CD14-positive monocyte (primary cell): ENCODE measurements around the gene MYO1D. TPM values are rescaled to one million over a fixed set of nuclear protein-coding genes. Genes with fewer than 3 reads are reported as not detected.
"Not testable (repeated sequence)": the region's sequence is repeated elsewhere in the genome, so short reads cannot be mapped to it uniquely, and the experiment has no call there.

Experiments used
- DNase-seq, 3 donors: peaks; one replicate each; pipeline ENCODE4 v3.0.0-alpha.2; 2011 to 2022
- H2AFZ ChIP-seq: 2 replicates; pipeline ENCODE4 v1.6.0; 2012; ENCODE audit warnings: mild to moderate bottlenecking, low read depth, low read length, inconsistent platforms; ENCODE audit not compliant: insufficient read depth, poor library complexity, severe bottlenecking
- H3K27ac ChIP-seq, 2 donors: 1 replicate in 1 of 2; 2 replicates in 1 of 2; pipeline ENCODE4 v1.5.1; 2012 to 2013; ENCODE audit warnings: low read length in 2 of 2, control low read depth in 1 of 2, inconsistent platforms in 1 of 2, low read depth in 1 of 2, mild to moderate bottlenecking in 1 of 2
- H3K27me3 ChIP-seq, 2 donors: one replicate each; pipeline versions ENCODE4 v1.6.0 to v1.6.1; 2011 to 2013; ENCODE audit warnings: low read length in 2 of 2; ENCODE audit not compliant: control insufficient read depth in 2 of 2, insufficient read depth in 2 of 2
- H3K36me3 ChIP-seq, 2 donors: replicated peaks in 1 of 2; 1 replicate in 1 of 2; 2 replicates in 1 of 2; pipeline versions ENCODE4 v1.5.1 to v1.6.1; 2012 to 2013; ENCODE audit warnings: low read length in 2 of 2, control low read depth in 1 of 2, inconsistent platforms in 1 of 2, mild to moderate bottlenecking in 1 of 2; ENCODE audit not compliant: insufficient read depth in 2 of 2, control insufficient read depth in 1 of 2
- H3K4me1 ChIP-seq, 2 donors: 1 replicate in 1 of 2; 2 replicates in 1 of 2; pipeline versions ENCODE4 v1.5.1 to v1.6.1; 2012 to 2013; ENCODE audit warnings: low read length in 2 of 2, control low read depth in 1 of 2, inconsistent platforms in 1 of 2, mild to moderate bottlenecking in 1 of 2, moderate library complexity in 1 of 2; ENCODE audit not compliant: insufficient read depth in 2 of 2, control insufficient read depth in 1 of 2
- H3K4me2 ChIP-seq: replicated peaks from 2 replicates; pipeline ENCODE3; 2012; ENCODE audit warnings: low read length, moderate library complexity, mild to moderate bottlenecking; ENCODE audit not compliant: poor library complexity, severe bottlenecking; ENCODE audit errors: extremely low read depth
- H3K4me3 ChIP-seq, 3 experiments: fragments of 200-600 bp in 1 of 3; sonication (generic) in 1 of 3; replicated peaks in 1 of 3; 1 replicate in 2 of 3; 2 replicates in 1 of 3; pipeline ENCODE4 v1.5.1; 2011 to 2013; ENCODE audit warnings: low read length in 3 of 3, mild to moderate bottlenecking in 3 of 3, control low read depth in 2 of 3, low read depth in 2 of 3, inconsistent platforms in 1 of 3, moderate library complexity in 1 of 3
- H3K79me2 ChIP-seq: 2 replicates; pipeline ENCODE4 v1.6.0; 2012; ENCODE audit warnings: mild to moderate bottlenecking, control low read depth, inconsistent platforms, low read length, moderate library complexity; ENCODE audit not compliant: insufficient read depth
- H3K9ac ChIP-seq: 2 replicates; pipeline ENCODE4 v1.6.0; 2017; ENCODE audit warnings: low read length, mild to moderate bottlenecking; ENCODE audit not compliant: insufficient read depth, poor library complexity, severe bottlenecking
- H3K9me3 ChIP-seq, 2 donors: replicated peaks in 1 of 2; 1 replicate in 1 of 2; 2 replicates in 1 of 2; pipeline versions ENCODE4 v1.5.1 to v1.6.1; 2012 to 2013; ENCODE audit warnings: low read length in 2 of 2, control low read depth in 1 of 2; ENCODE audit not compliant: control insufficient read depth in 1 of 2, insufficient read depth in 1 of 2
- H4K20me1 ChIP-seq: 2 replicates; pipeline ENCODE4 v1.6.0; 2012; ENCODE audit warnings: mild to moderate bottlenecking, low read length, control low read depth, moderate library complexity; ENCODE audit not compliant: insufficient read depth
- H3K27ac Mint-ChIP-seq, 7 donors: one replicate each; pipeline ENCODE4 v1.8.0; 2020; ENCODE audit warnings: mild to moderate bottlenecking in 7 of 7, mixed read lengths in 7 of 7, moderate library complexity in 6 of 7, inconsistent platforms in 2 of 7
- H3K27me3 Mint-ChIP-seq, 3 donors: one replicate each; pipeline ENCODE4 v1.8.0; 2021 to 2022; ENCODE audit warnings: low read depth in 3 of 3, mild to moderate bottlenecking in 3 of 3, mixed read lengths in 3 of 3, moderate library complexity in 3 of 3, inconsistent platforms in 1 of 3
- H3K36me3 Mint-ChIP-seq, 2 donors: one replicate each; pipeline ENCODE4 v1.8.0; 2020; ENCODE audit warnings: mixed read lengths in 2 of 2, inconsistent platforms in 1 of 2, mild to moderate bottlenecking in 1 of 2
- H3K4me1 Mint-ChIP-seq: one replicate; pipeline ENCODE4 v1.8.0; 2020; ENCODE audit warnings: mild to moderate bottlenecking, mixed read lengths
- H3K4me3 Mint-ChIP-seq, 2 donors: one replicate each; pipeline ENCODE4 v1.8.0; 2020; ENCODE audit warnings: mild to moderate bottlenecking in 2 of 2, mixed read lengths in 2 of 2, moderate library complexity in 1 of 2
- H3K9me3 Mint-ChIP-seq, 7 donors: one replicate each; pipeline ENCODE4 v1.8.0; 2020 to 2022; ENCODE audit warnings: mixed read lengths in 7 of 7, mild to moderate bottlenecking in 6 of 7, moderate library complexity in 6 of 7, inconsistent platforms in 2 of 7
- CTCF ChIP-seq: fragments of 200-600 bp; IDR thresholded peaks from one replicate; pipeline ENCODE4 v1.8.0; 2022; ENCODE audit warnings: antibody characterized with exemption, mild to moderate bottlenecking
- WGBS: methylation state at CpG from one replicate; pipeline ENCODE4 v1.1.5; 2013; ENCODE audit warnings: missing lambda C conversion rate; ENCODE audit not compliant: insufficient coverage; 5-methylcytosine and 5-hydroxymethylcytosine counted together
- intact Hi-C, 2 donors: fragments of 100-400 bp; cut with micrococcal nuclease; formaldehyde crosslinking; loops; one replicate each; pipeline versions ENCODE4 v1.15.0 to v1.15.1; 2023
- polyA plus RNA-seq, 3 donors: library from polyadenylated mRNA; depleted of rRNA in 1 of 3; unstranded in 2 of 3; stranded (reverse) in 1 of 3; fragments of 300-500 nt in 2 of 3; fragments of >200 nt in 1 of 3; fragmentation: Illumina TruSeq in 2 of 3; gene quantifications; 1 replicate in 2 of 3; 2 replicates in 1 of 3; pipeline ENCODE4 v1.2.3, GENCODE V29; 2012 to 2021

Gene MYO1D
- polyA plus RNA-seq, 3 donors, result 0.22 to 0.39 (median 0.26) TPM

DNA sequence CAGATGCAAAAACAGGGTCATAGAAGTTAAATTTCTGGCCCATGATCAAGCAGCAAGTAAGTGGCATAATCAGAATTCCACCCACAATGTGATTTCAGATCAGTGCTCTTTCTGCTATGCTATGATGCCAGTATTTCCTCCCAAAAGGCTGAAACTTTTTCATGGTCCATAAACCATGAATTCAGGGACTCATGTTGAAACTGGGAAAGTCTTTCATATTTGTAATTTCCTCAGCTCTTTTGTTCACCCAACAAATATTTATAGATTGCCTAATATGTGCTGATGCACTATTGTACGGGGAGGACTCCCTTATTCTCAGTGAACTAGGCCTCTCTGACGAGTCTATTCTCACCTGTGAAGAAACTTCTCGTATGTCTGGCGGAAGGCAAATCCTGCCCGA, 156.3 kb downstream of the MYO1D start:
- Histone ChIP-seq H3K9ac (no peak overlapping the region), H2AFZ (no peak overlapping the region), H3K79me2 (no peaks in the 10 kb centered on the region), H3K27ac (no peak overlapping the region), H3K27me3 (no peaks in the 10 kb centered on the region), H3K4me2 (no peak overlapping the region), H3K36me3 (no peaks in the 10 kb centered on the region), H3K4me3 (no peak overlapping the region), H3K4me1 (no peaks in the 10 kb centered on the region), H4K20me1 (no peaks in the 10 kb centered on the region), H3K9me3 (peaks cover 7 to 9% of the 10 kb centered on the region in 2 donors)
- H3K4me1 Mint-ChIP-seq, result no peaks in the 10 kb centered on the region
- TF ChIP-seq CTCF, result no peak
- peaks cover 1 to 4% (median 3%) of the 10 kb centered on the region in 3 donors for H3K27me3 Mint-ChIP-seq
- 100% methylated on average over 4 of the region's 5 CpGs for WGBS
- peaks cover 0 to 3% of the 10 kb centered on the region in 2 donors for H3K36me3 Mint-ChIP-seq
- no peak overlapping the region for H3K4me3 Mint-ChIP-seq
- no peak overlapping the region for H3K27ac Mint-ChIP-seq
- DNase-seq, result no peak
- H3K9me3 Mint-ChIP-seq, result peaks cover 9 to 24% (median 15%) of the 10 kb centered on the region in 7 donors
- intact Hi-C loops, result no loop called here

- no peak for TF ChIP-seq CTCF
- Mint-ChIP-seq H3K9me3 (peaks cover 3 to 15% (median 6%) of the 10 kb centered on the region in 7 donors), H3K4me1 (no peaks in the 10 kb centered on the region), H3K27ac (no peak overlapping the region), H3K27me3 (peaks cover 1 to 5% (median 4%) of the 10 kb centered on the region in 3 donors), H3K36me3 (no peaks in the 10 kb centered on the region), H3K4me3 (no peak overlapping the region)
- Histone ChIP-seq H3K9ac (no peak overlapping the region), H3K27ac (no peak overlapping the region), H3K27me3 (no peaks in the 10 kb centered on the region), H3K4me1 (no peaks in the 10 kb centered on the region), H2AFZ (no peak overlapping the region), H3K9me3 (peaks cover 0 to 3% of the 10 kb centered on the region in 2 donors), H4K20me1 (no peaks in the 10 kb centered on the region), H3K36me3 (no peaks in the 10 kb centered on the region), H3K4me2 (no peak overlapping the region), H3K79me2 (no peaks in the 10 kb centered on the region), H3K4me3 (no peak overlapping the region)
- DNase-seq, result no peak
- intact Hi-C loops, result no loop called here
- 100% methylated on average over 1 of the region's 1 CpG for WGBS
Observed at GRCh38 chr17:32719689-32720088, 157.2 kb downstream of the MYO1D start.

DNA sequence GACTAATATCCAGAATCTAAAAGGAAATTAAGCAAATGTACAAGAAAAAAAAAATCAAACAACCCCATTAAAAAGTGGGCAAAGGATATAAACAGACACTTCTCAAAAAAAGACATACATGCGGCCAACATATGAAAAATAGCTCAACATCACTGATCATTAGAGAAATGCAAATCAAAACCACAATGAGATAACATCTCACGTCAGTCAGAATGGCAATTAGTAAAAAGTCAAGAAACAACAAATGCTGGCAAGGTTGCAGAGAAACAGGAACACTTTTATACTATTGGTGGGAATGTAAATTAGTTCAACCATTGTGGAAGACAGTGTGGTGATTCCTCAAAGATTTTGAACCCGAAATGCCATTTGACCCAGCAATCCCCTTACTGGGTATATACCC, 162.0 kb downstream of the MYO1D start:
- H3K4me3 Mint-ChIP-seq, H3K79me2 ChIP-seq, H3K4me1 Mint-ChIP-seq, H3K27me3 ChIP-seq, H3K27ac Mint-ChIP-seq, H3K9me3 ChIP-seq, H3K27me3 Mint-ChIP-seq, H2AFZ ChIP-seq, H3K27ac ChIP-seq, H3K4me2 ChIP-seq, H3K9ac ChIP-seq, H3K9me3 Mint-ChIP-seq, DNase-seq, intact Hi-C loops, H3K4me3 ChIP-seq, H3K4me1 ChIP-seq, H3K36me3 ChIP-seq, H4K20me1 ChIP-seq, H3K36me3 Mint-ChIP-seq: not testable (repeated sequence)
- WGBS, result 83% methylated on average over 1 of the region's 3 CpGs
